Measurements from ENCODE around the gene SCNN1A. TPM values are rescaled to one million over a fixed set of nuclear protein-coding genes. Genes with fewer than 3 reads are reported as not detected.
A peak's percentile ranks its signal among the peaks of the same experiment; 100 is the strongest.

Gene SCNN1A
- total and polyA plus RNA-seq, 2 of the 4 experiments (the other 2 are of a cell fraction) = 0.41 TPM; not detected in 1

GRCh38 chr12:6336079-6336888, 39.1 kb downstream of the SCNN1A start:
- ChIA-PET CTCF (interaction anchor here (0.9 to 1.2 kb wide), 5 partner anchors 32 to 196 kb away, joined by 3 to 5 read pairs (median 3); no protein-coding TSS in a partner anchor), POLR2A (ENCODE audit: unreplicated experiment) (interaction anchor here (0.5 to 1.5 kb wide), 12 partner anchors 8 to 1600 kb away, joined by 3 to 13 read pairs (median 4); partner anchors contain the start of genes GAPDH, LTBR and VAMP1)
- Histone ChIP-seq H4K8ac (ENCODE audit: low read depth in 2 of 2, low read length in 2 of 2) (peak overlapping the region; percentile 74 to 94), H3K36me3 (ENCODE audit: control insufficient read depth, insufficient read depth, low read length) (peaks cover 45% of the 10 kb centered on the region), H3K27me3 (ENCODE audit: control insufficient read depth, insufficient read depth, low read length) (no peaks in the 10 kb centered on the region), H3K18ac (ENCODE audit: low read depth, low read length) (peak overlapping the region; percentile 91), H3K23ac (ENCODE audit: low read depth, low read length) (peak overlapping the region; percentile 96), H3K4me2 (ENCODE audit: low read depth, low read length) (peak overlapping the region; percentile 96), H3K9me3 (ENCODE audit: control insufficient read depth, insufficient read depth, low read length) (no peaks in the 10 kb centered on the region), H3K56ac (ENCODE audit: extremely low read depth, insufficient read depth, low read length) (peak overlapping the region; percentile 97), H2BK15ac (ENCODE audit: low read depth, low read length) (peak overlapping the region; percentile 70; the same call in 2 of the 3 replicates), H4K5ac (ENCODE audit: low read depth, low read length) (peak overlapping the region; percentile 87), H3K9ac (ENCODE audit: low read depth, low read length) (peak overlapping the region; percentile 84), H3K9me1 (ENCODE audit: insufficient read depth, low read length) (peaks cover 39% of the 10 kb centered on the region), H3K4ac (ENCODE audit: low read depth, low read length) (peak overlapping the region; percentile 99), H2AK5ac (ENCODE audit: low read depth, low read length) (peak overlapping the region; percentile 99), H3K4me1 (ENCODE audit: control insufficient read depth, insufficient read depth, low read length) (peaks cover 62% of the 10 kb centered on the region), H4K91ac (ENCODE audit: insufficient read depth, low read depth, low read length) (peak overlapping the region; percentile 99), H2BK120ac (ENCODE audit: low read depth, low read length) (peak overlapping the region; percentile 98), H2BK5ac (ENCODE audit: low read depth, low read length, poor library complexity, severe bottlenecking) (peak overlapping the region; percentile 95), H2AK9ac (replicated peaks; ENCODE audit: low read depth, low read length, poor library complexity) (peak overlapping the region; percentile 99), H3K4me3 (ENCODE audit: insufficient read depth, low read depth, low read length) (peak overlapping the region; percentile 28), H2AFZ (replicated peaks; ENCODE audit: low read length, poor library complexity) (peak overlapping the region; percentile 76), H3K27ac (ENCODE audit: insufficient read depth, low read length) (peak overlapping the region; percentile 94), H3K14ac (replicated peaks; ENCODE audit: low read depth, low read length) (peak overlapping the region; percentile 98), H4K20me1 (ENCODE audit: insufficient read depth, low read length) (peaks cover 93% of the 10 kb centered on the region), H3K79me1 (ENCODE audit: low read depth in 1 of 2, low read length in 2 of 2) (peaks cover 9 to 82% of the 10 kb centered on the region in 2 experiments), H2BK20ac (ENCODE audit: low read depth, low read length) (peak overlapping the region; percentile 93)
- ATAC-seq (ENCODE audit: low read depth) = peak; percentile 72
- DNase-seq = peak; percentile 99
- no TSS peak for BruUV-seq (replicated peaks)
- intact Hi-C loops (cut with micrococcal nuclease) = loop anchor here (1.0 to 2.0 kb wide), 4 partner anchors 37 to 197 kb away; partner anchors contain the start of gene LTBR
- 0% methylated on average over 6 of the region's 12 CpGs; no CpG with 5 or more reads in 1 of the 2 experiments for WGBS, 2 experiments (ENCODE audit: extremely low coverage in 2 of 2, insufficient read length in 1 of 2)
- no peak for TF ChIP-seq CHD1 (IDR thresholded peaks at IDR 0.05; ENCODE audit: low read depth, low read length)
- peak; percentile 76; the same call in 1 of the 2 replicates for TF ChIP-seq FOS (IDR thresholded peaks at IDR 0.05; ENCODE audit: low read depth, low read length)
- peak; percentile 98 for TF ChIP-seq MAZ (IDR thresholded peaks at IDR 0.05; ENCODE audit: borderline replicate concordance, low read depth, low read length)
- TF ChIP-seq RFX5 (IDR thresholded peaks at IDR 0.05; ENCODE audit: low read depth, low read length) = no peak
- peak; percentile 91 for TF ChIP-seq USF2 (IDR thresholded peaks at IDR 0.05; ENCODE audit: low read depth, low read length)
- peak; percentile 81; the same call in 1 of the 2 replicates for TF ChIP-seq MXI1 (IDR thresholded peaks at IDR 0.05; ENCODE audit: borderline replicate concordance, low read depth, low read length)
- TF ChIP-seq MAFK (IDR thresholded peaks at IDR 0.05; ENCODE audit: low read depth, low read length) = peak; percentile 99
- TF ChIP-seq NFE2L2 (IDR thresholded peaks at IDR 0.05; ENCODE audit: low read depth, low read length) = peak; percentile 97
- in situ Hi-C loops (cut with MboI; ENCODE audit: low sequenced_read_pairs) = loop anchor here (5.0 to 10.0 kb wide), 2 partner anchors 36 to 209 kb away; no protein-coding TSS in a partner anchor
- dilution Hi-C loops (cut with HindIII; ENCODE audit: low sequenced_read_pairs, unreplicated experiment) = no loop called here

All from IMR-90 (cell line).